Measurements from ENCODE around the gene UBR1.

DNA sequence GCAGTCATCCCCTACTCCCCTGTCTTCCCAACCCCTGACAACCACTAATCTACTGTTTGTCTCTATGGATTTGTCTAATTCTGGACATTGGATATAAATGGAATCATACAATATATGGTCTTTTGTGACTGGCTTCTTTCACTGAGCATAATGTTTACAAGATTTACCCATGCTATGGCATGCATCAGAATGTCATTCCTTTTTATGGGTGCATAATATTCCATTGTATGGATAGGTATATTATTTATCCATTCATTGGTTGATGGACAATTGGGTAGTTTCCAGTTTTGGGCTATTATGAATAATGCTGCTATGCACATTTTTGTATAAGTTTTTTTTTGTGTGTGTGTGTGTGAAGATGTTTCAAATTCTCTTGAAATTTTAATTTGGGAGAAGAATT lies 168.7 kb downstream of the UBR1 start:
- TF ChIP-seq EZH2 (IDR thresholded peaks at IDR 0.05; ENCODE audit: low read length, unreplicated experiment): no peak
- TF ChIP-seq, protein P1, sequence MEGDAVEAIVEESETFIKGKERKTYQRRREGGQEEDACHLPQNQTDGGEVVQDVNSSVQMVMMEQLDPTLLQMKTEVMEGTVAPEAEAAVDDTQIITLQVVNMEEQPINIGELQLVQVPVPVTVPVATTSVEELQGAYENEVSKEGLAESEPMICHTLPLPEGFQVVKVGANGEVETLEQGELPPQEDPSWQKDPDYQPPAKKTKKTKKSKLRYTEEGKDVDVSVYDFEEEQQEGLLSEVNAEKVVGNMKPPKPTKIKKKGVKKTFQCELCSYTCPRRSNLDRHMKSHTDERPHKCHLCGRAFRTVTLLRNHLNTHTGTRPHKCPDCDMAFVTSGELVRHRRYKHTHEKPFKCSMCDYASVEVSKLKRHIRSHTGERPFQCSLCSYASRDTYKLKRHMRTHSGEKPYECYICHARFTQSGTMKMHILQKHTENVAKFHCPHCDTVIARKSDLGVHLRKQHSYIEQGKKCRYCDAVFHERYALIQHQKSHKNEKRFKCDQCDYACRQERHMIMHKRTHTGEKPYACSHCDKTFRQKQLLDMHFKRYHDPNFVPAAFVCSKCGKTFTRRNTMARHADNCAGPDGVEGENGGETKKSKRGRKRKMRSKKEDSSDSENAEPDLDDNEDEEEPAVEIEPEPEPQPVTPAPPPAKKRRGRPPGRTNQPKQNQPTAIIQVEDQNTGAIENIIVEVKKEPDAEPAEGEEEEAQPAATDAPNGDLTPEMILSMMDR (conservative IDR thresholded peaks at IDR 0.05; ENCODE audit: low read depth, low read length): no peak
